ENCODE measurements around the gene LIG3. TPM values are rescaled to one million over a fixed set of nuclear protein-coding genes. Genes with fewer than 3 reads are reported as not detected.

LIG3 gene
- total and polyA plus RNA-seq, 2 experiments from 2014 or later = 16.4 to 119 TPM

GRCh38 chr17:34997355-34997862 lies 17.1 kb downstream of the LIG3 start:
- Mint-ChIP-seq H3K27ac (no peak overlapping the region), H3K4me3 (no peak overlapping the region), H3K27me3 (ENCODE audit: insufficient read depth, low read depth, poor library complexity) (peaks cover 3% of the 10 kb centered on the region), H3K4me1 (no peaks in the 10 kb centered on the region), H3K36me3 (ENCODE audit: low read depth) (peaks cover 93% of the 10 kb centered on the region), H3K9me3 (no peaks in the 10 kb centered on the region)
- ATAC-seq (no peak), DNase-seq (ENCODE audit: low spot score) (no peak)
- H3K27ac ChIP-seq (ENCODE audit: low read depth) = no peak overlapping the region
- no peak overlapping the region for H2AFZ ChIP-seq
- no peaks in the 10 kb centered on the region for H3K79me2 ChIP-seq (replicated peaks; ENCODE audit: insufficient read depth)
- H3F3A ChIP-seq (replicated peaks; ENCODE audit: low read depth) = no peaks in the 10 kb centered on the region
- TF ChIP-seq POLR2AphosphoS5 (IDR thresholded peaks at IDR 0.05; ENCODE audit: low read depth) = no peak
- no peak for TF ChIP-seq ZNF462 (CRISPR knock-in tag; IDR thresholded peaks at IDR 0.05)
- no peak for TF ChIP-seq EZH2phosphoT487 (IDR thresholded peaks at IDR 0.05; ENCODE audit: unreplicated experiment)
- no peak for TF ChIP-seq ZNF114 (CRISPR knock-in tag; IDR thresholded peaks at IDR 0.05)
- no peak for TF ChIP-seq STAT1 (IDR thresholded peaks at IDR 0.05; ENCODE audit: unreplicated experiment)
- no peak for TF ChIP-seq EZH2 (IDR thresholded peaks at IDR 0.05; ENCODE audit: low read depth, unreplicated experiment)
- TF ChIP-seq REST (IDR thresholded peaks at IDR 0.05; ENCODE audit: unreplicated experiment) = no peak
- no peak for TF ChIP-seq CTCF (conservative IDR thresholded peaks at IDR 0.05; ENCODE audit: low read depth in 2 of 2)
- no peak for TF ChIP-seq JUNB (IDR thresholded peaks at IDR 0.05; ENCODE audit: unreplicated experiment)
- TF ChIP-seq ETS1 (IDR thresholded peaks at IDR 0.05) = no peak
- TF ChIP-seq NANOG (IDR thresholded peaks at IDR 0.05; ENCODE audit: borderline replicate concordance) = no peak
- TF ChIP-seq ZNF331 (CRISPR knock-in tag; IDR thresholded peaks at IDR 0.05; ENCODE audit: low read depth) = no peak
- TF ChIP-seq CREB1 (CRISPR knock-in tag; IDR thresholded peaks at IDR 0.05; ENCODE audit: low read depth) = no peak
- H3K36me3 ChIP-seq (ENCODE audit: insufficient read depth) = peaks cover 70% of the 10 kb centered on the region
- no peaks in the 10 kb centered on the region for H3K27me3 ChIP-seq (ENCODE audit: insufficient read depth)
- no peak overlapping the region for H3K4me2 ChIP-seq
- H3K4me3 ChIP-seq = no peak overlapping the region
- no peaks in the 10 kb centered on the region for H3K9me2 ChIP-seq (ENCODE audit: insufficient read depth)
- peaks cover 3% of the 10 kb centered on the region for H4K20me1 ChIP-seq (replicated peaks; ENCODE audit: insufficient read depth)
- H3K4me1 ChIP-seq (ENCODE audit: insufficient read depth) = no peaks in the 10 kb centered on the region
